ENCODE results near the gene CUEDC1.

- no peak for TF ChIP-seq CTCF (IDR thresholded peaks at IDR 0.05; ENCODE audit: low read depth, low read length)
- no peak for TF ChIP-seq EZH2phosphoT487 (IDR thresholded peaks at IDR 0.05; ENCODE audit: low read depth)
Measured at GRCh38 chr17:57861000-57861789, 94.0 kb downstream of the CUEDC1 start.

All from OCI-LY3 (cell line).